GM19035 (cell line): ENCODE measurements around the gene TEX261.
"Not testable (repeated sequence)": the region's sequence is repeated elsewhere in the genome, so short reads cannot be mapped to it uniquely, and the experiment has no call there.

Source experiments
- ATAC-seq: cut with Tn5 transposase; IDR thresholded peaks from one replicate; pipeline ENCODE4 v1.9.1; 2021; ENCODE audit not compliant: unreplicated experiment

The TEX261 gene

GRCh38 chr2:71000780-71001591, 6.3 kb upstream of the TEX261 start:
- ATAC-seq = peak; percentile 87

- not testable (repeated sequence) for ATAC-seq
These were observed 5.3 kb upstream of the TEX261 start for GRCh38 chr2:70999931-71000330.

- ATAC-seq = no peak
These were observed 4.7 kb upstream of the TEX261 start for GRCh38 chr2:70999362-70999761.

- not testable (repeated sequence) for ATAC-seq
These were observed 4.2 kb upstream of the TEX261 start for GRCh38 chr2:70998885-70999284.

- peak; percentile 51 for ATAC-seq
These were observed 705 bp upstream of the TEX261 start for GRCh38 chr2:70995426-70995729.

GRCh38 chr2:70994009-70994698, 519 bp downstream of the TEX261 start:
- ATAC-seq = peak; percentile 28

- ATAC-seq = no peak
These were observed 1.5 kb downstream of the TEX261 start for GRCh38 chr2:70992945-70993853.

GRCh38 chr2:70991742-70992141, 2.9 kb downstream of the TEX261 start:
- ATAC-seq = no peak

- no peak for ATAC-seq
These were observed 3.5 kb downstream of the TEX261 start for GRCh38 chr2:70991142-70991541.

GRCh38 chr2:70990216-70990615, 4.5 kb downstream of the TEX261 start:
- ATAC-seq = no peak

- ATAC-seq = no peak
These were observed 5.7 kb downstream of the TEX261 start for GRCh38 chr2:70988726-70989648.

- no peak for ATAC-seq
These were observed 6.5 kb downstream of the TEX261 start for GRCh38 chr2:70988151-70988550.

GRCh38 chr2:70987386-70987785, 7.3 kb downstream of the TEX261 start:
- ATAC-seq = no peak

- ATAC-seq = no peak
These were observed 8.0 kb downstream of the TEX261 start for GRCh38 chr2:70986499-70987189.

GRCh38 chr2:70985956-70986355, 8.7 kb downstream of the TEX261 start:
- no peak for ATAC-seq

- ATAC-seq = no peak
These were observed 9.4 kb downstream of the TEX261 start for GRCh38 chr2:70985283-70985688.

- ATAC-seq = peak; percentile 93
These were observed 9.9 kb downstream of the TEX261 start for GRCh38 chr2:70984576-70985282.

- ATAC-seq = no peak
These were observed 10.5 kb downstream of the TEX261 start for GRCh38 chr2:70984228-70984575.

- no peak for ATAC-seq
These were observed 11.0 kb downstream of the TEX261 start for GRCh38 chr2:70983506-70984227.
